ENCODE measurements around the gene LY6G6F.

The LY6G6F gene

GRCh38 chr6:31676904-31677303 is 29.8 kb upstream of the LY6G6F start:
- no peak for DNase-seq (ENCODE audit: low read depth, low spot score)

GRCh38 chr6:31677955-31678354 is 28.7 kb upstream of the LY6G6F start:
- no peak for DNase-seq (ENCODE audit: low read depth, low spot score)

- DNase-seq (ENCODE audit: low read depth, low spot score), result no peak
Measured at GRCh38 chr6:31680226-31681134, 26.2 kb upstream of the LY6G6F start, which contains the start of gene LY6G5C. TSS of gene LY6G5C (minus strand) at chr6:31681067. CDS start at chr6:31680373, 694 bp downstream.

- no peak for DNase-seq (ENCODE audit: low read depth, low spot score)
Measured at GRCh38 chr6:31681135-31681671, 25.5 kb upstream of the LY6G6F start.

DNA sequence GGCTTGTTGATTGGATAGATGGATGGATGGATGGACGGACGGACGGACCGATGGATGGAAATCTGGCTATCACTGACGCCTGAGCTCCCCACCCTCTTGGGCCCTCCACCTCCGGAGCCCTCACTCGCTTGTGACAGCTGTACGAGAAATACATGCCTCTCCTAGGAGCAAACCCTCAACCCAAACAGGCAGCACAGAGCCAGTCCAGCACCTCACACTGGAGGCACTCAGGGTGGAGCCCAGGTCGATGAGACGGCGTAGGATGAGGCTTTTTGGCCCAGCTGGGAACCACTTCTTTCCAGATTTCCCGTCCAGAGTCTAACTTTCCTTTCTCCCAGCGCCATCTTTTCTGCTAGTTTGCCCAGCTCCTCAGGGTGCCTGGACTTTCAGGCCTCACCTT is 23.1 kb upstream of the LY6G6F start:
- no peak for DNase-seq (ENCODE audit: low read depth, low spot score)

DNA sequence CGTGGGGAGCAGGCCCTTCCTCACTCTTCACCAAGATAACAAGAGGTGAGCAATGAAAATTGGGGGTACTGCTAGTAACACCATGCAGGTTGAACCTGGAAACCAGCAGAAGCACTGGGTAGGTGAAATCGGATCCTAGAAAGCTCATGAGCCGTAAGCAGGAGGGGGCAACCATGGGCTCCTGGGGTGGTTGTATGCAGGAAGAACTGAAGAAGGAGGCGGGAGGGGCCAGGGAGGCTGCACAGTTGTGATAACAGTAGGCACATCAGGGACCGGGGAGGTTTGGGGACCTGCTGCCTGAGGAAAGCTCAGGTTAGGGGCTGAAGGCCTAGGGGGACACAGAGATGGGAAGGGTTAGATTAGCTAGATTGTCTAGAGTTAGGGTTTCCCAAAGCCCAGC is 20.2 kb upstream of the LY6G6F start:
- DNase-seq (ENCODE audit: low read depth, low spot score), result no peak

GRCh38 chr6:31687321-31687720 is 19.3 kb upstream of the LY6G6F start:
- DNase-seq (ENCODE audit: low read depth, low spot score), result no peak

DNA sequence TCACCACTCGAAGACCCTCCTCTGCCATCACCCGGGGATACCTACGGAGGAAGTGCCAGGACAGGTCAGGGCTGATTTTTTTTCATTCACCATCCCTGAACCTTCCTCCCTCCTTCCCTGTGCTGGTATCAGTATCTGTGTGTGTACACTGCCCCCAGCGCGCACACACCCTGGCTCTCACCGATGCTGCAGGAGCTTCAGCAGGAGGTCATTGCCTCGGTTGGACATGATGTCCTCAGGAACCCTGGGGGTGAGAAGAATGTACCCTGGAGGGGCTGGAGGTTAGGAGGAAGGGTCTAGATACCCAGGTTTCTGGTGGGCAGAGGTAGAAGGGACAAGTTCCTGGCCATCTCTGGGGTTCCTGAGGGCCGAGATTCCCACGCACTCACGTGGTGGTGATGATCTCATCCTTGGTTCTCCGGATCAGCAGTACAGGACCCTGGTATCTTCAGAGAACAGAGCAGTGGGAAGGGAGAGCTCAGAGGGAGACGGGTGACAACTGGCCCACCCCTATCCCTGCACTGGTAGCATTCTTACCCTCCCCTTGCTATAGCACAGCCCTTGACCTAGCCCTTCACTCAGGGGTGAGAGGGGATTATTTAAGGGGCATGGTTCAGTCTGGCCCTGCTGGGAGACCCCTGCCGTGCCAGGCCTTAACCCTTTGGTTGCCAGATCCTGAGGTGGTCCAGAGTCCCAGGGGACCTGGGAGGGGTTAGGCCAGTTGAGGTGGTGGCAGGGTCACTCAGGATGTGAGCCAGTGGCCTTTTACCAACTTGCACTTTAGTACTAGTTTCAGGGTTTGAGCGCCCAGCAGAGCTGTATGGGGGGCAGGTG is 18.6 kb upstream of the LY6G6F start:
- no peak for DNase-seq (ENCODE audit: low read depth, low spot score)

DNA sequence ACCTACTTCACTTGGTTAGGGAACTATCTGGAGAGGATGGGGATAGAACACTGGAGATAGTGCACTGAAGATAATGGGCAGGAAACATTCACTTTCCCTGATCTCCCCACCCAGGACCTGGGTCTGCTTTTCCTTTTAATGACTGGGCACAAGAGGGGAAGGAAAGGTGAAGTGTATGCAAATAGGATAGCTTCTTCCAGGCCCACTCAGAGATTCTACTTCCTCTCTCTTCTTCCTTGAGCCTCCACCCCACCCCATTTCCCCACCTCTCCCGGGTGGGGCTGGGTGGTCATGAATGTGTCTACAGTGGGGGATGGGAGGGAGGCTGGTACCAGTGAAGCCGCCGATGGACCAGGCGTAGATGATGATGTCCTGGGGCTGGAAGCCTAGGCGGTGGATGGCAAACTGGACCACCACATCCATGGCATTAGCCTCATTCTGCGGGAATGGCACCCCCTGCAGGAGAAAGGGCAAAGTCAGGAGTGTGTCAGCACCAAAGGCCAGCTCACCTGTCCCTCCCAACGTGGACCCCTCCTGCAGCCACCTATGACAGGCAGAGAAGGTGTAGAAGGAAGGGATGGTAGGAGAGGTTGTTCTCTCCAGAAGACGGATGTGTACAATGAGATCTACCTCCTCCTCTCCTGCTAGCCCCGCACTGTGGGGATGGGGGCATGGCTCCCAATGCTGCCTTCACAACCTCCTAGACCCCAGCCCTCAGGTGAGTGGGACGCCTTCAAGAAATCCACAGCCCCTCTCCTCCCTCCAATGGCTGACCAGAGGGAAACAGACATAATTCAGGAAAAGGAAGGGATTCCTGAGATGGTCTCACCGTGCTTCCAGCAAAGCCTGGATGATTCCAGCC is 17.2 kb upstream of the LY6G6F start:
- no peak for DNase-seq (ENCODE audit: low read depth, low spot score)

- DNase-seq (ENCODE audit: low read depth, low spot score), result no peak
Measured at GRCh38 chr6:31690231-31691077, 16.2 kb upstream of the LY6G6F start.

DNA sequence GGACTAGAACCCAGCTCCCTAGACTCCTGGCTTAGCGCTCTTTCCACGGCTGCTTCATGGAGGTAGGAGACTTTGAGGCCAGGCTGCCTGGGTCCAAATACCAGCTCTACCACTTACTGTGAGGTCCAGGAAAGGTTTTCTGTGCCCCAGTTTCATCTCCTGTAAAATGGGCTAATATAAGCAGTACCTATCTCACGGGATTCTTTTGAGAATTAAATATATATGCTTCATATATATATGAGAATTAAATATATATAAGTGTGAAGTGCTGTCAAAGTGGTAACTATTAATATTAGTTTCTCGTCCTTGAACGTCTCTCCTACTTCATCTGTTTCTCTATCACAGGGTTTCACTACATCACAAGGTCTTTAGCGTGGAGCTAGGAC is 15.6 kb upstream of the LY6G6F start:
- no peak for DNase-seq (ENCODE audit: low read depth, low spot score)

DNA sequence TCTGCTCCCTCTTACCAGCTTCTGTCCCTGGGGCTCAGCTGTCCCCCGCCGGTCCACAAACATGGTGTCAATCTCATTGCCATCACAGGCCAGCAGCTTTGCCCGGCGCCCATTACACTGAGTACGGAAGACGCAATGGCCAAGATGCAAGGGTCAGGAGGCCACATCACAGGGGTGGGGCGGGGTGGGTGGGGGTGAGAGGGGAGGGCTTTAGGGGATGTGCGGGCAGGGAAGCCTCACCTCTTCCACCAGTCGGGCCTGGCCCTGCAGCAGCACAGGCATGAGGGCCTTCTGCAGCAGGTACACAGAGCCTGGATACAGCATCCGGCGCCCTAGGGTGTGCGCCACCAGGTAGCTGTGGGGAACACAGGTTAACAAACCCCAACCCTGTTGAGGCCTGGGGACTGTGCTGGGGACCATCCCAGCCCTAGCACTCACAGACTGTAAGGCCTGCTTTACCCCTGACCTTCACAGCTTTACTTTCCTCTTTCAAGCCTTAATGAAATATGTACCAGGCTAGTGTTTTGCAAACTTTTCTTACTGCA is 15.0 kb upstream of the LY6G6F start:
- no peak for DNase-seq (ENCODE audit: low read depth, low spot score)

DNA sequence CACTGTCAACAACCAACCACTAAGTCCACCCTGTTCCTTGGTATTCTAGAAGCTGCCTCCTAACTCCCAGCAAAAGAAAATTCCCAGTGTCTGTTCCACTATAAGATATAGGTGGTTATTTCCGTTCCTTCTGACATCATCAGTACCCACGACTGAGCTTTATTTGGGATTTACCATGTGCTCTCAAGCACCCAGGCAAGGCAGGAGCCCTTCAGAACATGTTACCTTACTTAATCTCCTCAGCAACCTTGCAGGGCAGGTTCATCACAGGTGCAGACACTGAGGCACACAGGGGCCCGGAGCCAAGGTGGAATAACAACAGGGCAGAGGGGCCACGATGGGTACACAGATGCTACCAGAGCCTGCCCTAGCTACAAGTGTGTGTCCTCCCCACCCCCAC is 14.3 kb upstream of the LY6G6F start:
- no peak for DNase-seq (ENCODE audit: low read depth, low spot score)

DNA sequence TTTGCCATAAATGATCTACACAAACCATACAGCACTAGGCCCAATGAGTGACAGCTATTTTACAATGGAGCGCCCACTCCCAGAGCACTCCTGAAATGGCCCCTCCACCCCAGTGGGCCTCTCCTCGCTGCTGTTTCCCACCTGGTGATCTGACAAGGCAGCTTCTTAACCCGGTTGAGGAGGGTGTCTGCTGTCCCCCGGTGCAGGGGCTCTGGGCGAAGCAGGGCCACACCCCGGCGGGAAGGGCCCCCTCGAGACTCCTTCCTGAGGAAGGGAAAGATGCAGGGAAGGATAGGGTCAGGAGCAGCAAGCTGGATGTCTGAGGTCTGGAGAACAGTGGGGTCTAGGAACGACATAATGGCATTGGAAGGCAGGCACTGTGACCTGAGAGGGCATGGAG is 13.8 kb upstream of the LY6G6F start:
- DNase-seq (ENCODE audit: low read depth, low spot score), result no peak

DNA sequence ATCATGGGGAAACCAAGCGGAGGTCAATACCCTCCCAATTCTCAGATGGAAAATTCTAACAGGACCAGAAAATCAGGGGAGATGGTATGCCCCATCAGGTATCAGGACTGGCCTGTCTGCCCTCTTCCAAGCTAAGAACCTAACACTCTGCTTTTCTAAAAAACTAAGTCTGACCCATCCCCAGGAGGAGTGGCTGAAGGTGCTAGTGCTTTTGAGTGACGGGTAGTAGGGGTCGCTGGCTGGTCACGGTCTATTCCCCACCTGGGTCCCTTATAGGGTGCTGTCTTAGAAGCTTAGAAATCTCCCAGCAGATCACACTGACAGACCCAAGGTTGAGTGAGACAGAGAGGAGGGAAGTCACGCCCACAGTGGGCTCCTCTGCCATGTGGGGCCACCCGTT is 13.1 kb upstream of the LY6G6F start:
- DNase-seq (ENCODE audit: low read depth, low spot score), result no peak

GRCh38 chr6:31697555-31697954 is 9.1 kb upstream of the LY6G6F start:
- no peak for DNase-seq (ENCODE audit: low read depth, low spot score)

GRCh38 chr6:31700740-31701401 is 5.8 kb upstream of the LY6G6F start:
- no peak for DNase-seq (ENCODE audit: low read depth, low spot score)

DNA sequence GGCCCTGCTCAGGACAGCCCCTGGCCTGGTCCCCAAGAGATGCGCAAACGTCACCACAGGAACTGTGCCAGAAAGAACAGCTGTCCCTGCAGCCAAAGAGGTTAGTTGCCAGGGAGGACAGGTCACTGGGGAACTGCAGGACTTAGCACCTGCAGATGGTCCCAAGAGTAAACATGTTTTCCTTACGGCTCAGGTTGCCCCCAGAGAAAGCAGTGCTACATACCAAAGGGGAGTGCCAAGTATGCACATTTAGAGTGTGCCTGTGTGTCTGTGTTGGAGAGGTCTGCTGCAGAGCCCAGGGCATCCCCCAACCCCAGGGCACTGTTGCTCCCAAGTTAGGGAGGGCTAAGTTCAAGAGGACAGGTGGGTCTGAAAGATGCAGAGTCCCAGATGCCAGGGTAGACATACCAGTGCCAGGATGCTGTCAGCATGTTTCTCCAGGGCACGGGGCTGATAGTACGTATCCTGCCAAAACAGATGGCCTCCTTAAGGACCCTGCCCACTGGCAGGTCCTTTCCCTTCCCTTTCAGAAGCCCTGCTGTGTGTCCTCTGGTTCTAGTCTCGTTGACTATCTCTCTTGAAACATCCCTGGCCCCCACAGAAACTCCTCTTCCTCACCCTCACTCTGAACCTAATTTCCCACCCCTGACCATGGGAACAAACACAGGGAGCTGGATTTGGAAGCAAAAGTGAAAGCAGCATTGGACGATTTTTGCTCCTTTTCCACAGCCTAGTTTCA is 4.8 kb upstream of the LY6G6F start:
- no peak for DNase-seq (ENCODE audit: low read depth, low spot score)

DNA sequence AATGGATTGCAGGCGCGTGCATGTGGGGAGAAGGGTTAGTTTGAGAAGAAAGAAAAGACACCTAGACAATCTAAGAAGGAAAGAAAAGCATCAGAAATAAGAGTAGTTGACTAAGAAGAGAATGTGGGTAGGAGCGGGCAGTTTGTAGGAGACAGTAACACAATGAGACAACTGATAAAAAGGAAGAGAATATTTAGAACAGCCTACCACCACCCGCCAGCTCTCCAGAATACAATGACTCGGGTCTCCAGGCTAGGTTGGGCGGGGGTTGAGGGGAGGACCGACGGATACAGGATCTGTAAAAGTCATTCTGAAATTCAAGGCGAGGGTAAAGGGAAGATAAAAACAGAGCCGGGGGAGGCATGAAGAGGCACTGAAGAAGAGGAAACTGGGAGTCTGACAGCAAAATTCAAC is 4.3 kb upstream of the LY6G6F start:
- no peak for DNase-seq (ENCODE audit: low read depth, low spot score)
